Measurements from ENCODE around the gene NCKAP5.

Gene NCKAP5

DNA sequence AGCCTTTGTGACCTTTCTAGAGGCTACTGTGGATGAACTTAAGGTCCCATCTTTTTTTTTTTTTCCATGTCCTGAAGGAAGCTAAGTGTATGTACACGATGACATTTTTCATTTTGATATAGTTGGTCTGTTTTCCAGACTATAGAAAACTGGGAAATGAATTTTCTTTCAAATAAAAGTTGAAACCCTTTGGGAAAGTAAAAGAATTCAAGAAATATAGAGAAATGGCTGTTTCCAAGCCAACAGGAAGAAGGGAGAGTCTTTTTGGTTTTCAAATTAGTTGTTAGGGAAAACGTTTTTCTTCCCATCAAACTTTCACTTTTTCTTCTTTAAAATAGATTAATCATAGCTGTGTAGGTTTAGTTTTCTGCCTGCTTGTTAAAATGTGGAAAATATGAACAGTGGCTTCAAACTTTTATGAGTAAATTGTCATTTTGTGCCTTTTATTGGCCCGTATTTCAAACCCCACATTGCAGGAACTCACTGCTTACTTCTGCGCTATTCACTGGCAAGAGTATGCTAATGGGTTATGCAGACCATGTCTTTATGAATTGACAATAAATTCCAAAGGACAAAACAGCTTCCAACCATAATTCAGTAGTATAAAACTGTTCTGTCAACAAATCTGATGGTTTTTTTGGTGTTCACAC, 870.6 kb downstream of the NCKAP5 start:
- TF ChIP-seq, protein P1, sequence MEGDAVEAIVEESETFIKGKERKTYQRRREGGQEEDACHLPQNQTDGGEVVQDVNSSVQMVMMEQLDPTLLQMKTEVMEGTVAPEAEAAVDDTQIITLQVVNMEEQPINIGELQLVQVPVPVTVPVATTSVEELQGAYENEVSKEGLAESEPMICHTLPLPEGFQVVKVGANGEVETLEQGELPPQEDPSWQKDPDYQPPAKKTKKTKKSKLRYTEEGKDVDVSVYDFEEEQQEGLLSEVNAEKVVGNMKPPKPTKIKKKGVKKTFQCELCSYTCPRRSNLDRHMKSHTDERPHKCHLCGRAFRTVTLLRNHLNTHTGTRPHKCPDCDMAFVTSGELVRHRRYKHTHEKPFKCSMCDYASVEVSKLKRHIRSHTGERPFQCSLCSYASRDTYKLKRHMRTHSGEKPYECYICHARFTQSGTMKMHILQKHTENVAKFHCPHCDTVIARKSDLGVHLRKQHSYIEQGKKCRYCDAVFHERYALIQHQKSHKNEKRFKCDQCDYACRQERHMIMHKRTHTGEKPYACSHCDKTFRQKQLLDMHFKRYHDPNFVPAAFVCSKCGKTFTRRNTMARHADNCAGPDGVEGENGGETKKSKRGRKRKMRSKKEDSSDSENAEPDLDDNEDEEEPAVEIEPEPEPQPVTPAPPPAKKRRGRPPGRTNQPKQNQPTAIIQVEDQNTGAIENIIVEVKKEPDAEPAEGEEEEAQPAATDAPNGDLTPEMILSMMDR (IDR thresholded peaks at IDR 0.05) = no peak
- H3K9me3 ChIP-seq = no peaks in the 10 kb centered on the region
- H3K4me1 ChIP-seq (ENCODE audit: control insufficient read depth in 1 of 2, insufficient read depth in 1 of 2, low read depth in 1 of 2, low read length in 1 of 2) = no peaks in the 10 kb centered on the region
- H3K36me3 ChIP-seq = no peaks in the 10 kb centered on the region
- H3K27me3 ChIP-seq = no peaks in the 10 kb centered on the region
- H3K4me3 ChIP-seq (ENCODE audit: low read depth in 1 of 2, low read length in 1 of 2) = no peak overlapping the region
- H3K27ac ChIP-seq = no peak overlapping the region

DNA sequence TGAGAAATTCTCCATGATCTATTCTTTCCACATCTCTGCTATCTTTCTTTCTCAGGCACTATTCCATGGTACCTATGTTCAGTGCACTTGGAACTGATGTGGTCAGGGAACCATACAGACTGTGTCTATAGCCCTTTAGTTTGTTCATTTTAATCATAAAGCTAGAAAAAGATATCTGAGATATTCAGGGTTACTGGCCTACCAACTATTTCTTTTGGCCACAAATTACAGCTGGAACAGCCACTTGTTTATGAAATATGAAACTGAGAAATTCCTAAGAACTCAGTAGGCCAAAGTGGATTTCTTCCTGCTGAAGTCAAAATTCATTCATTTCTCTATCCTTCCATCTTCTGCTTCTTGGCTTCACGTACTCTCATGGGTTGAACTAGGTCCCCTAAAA, 875.4 kb downstream of the NCKAP5 start:
- TF ChIP-seq, protein P1 (IDR thresholded peaks at IDR 0.05) = no peak
- no peaks in the 10 kb centered on the region for H3K27me3 ChIP-seq
- H3K4me3 ChIP-seq (ENCODE audit: low read depth in 1 of 2, low read length in 1 of 2) = no peak overlapping the region
- no peak overlapping the region for H3K27ac ChIP-seq
- no peaks in the 10 kb centered on the region for H3K4me1 ChIP-seq (ENCODE audit: control insufficient read depth in 1 of 2, insufficient read depth in 1 of 2, low read depth in 1 of 2, low read length in 1 of 2)
- no peaks in the 10 kb centered on the region for H3K9me3 ChIP-seq
- H3K36me3 ChIP-seq = no peaks in the 10 kb centered on the region

DNA sequence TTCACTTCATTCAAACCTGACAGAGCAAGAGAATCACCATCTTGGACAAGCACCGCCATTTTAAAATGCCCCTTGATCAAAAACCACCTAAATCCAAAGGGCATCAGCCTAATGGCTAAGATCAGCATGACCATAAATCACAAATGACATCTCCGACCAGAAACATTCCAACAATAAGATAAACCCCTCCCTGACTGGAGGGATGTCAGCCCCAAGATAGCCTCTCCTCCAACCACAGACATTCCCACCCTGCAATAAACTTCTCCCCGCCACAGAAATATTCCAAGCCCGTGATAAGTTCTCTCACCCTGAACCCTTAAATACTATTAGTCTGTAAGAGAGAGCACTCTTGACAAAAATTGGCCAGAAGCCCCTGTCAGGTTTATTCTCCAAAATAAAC, 876.7 kb downstream of the NCKAP5 start:
- Histone ChIP-seq H3K27ac (no peak overlapping the region), H3K9me3 (no peaks in the 10 kb centered on the region), H3K4me1 (ENCODE audit: control insufficient read depth in 1 of 2, insufficient read depth in 1 of 2, low read depth in 1 of 2, low read length in 1 of 2) (no peaks in the 10 kb centered on the region), H3K4me3 (ENCODE audit: low read depth in 1 of 2, low read length in 1 of 2) (no peak overlapping the region), H3K27me3 (no peaks in the 10 kb centered on the region), H3K36me3 (no peaks in the 10 kb centered on the region)
- TF ChIP-seq, protein P1 (IDR thresholded peaks at IDR 0.05) = no peak

DNA sequence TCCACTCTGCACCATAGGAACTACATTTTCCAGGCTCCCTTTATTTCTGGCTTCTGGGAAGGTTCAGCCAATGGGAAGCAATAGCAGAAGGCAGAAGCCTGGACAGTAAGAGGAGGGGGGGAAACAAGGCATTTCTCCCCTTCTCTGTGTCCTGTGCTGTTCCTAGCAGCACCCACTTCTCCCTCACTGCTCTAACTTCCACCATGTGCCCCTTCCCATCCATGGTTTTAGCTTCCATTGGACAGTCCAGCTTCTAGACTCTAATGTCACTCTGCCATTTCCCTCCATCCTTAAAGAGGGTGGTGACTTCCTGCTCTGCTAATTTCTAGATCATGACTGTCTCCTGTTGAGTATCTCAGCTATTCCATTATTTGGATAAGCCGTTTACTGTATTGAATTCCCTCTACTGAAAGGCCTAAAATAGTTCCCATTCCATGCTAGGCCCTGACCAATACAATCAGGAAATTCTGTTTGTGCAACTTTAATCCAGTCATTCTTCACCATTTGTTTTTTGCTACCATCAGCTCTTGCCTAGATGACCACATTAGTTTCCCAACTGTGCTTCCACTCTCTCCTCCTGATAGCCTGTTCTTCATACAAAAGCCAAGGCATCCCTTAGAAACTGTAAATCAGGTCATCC, 877.5 kb downstream of the NCKAP5 start:
- Histone ChIP-seq H3K4me1 (ENCODE audit: control insufficient read depth in 1 of 2, insufficient read depth in 1 of 2, low read depth in 1 of 2, low read length in 1 of 2) (no peaks in the 10 kb centered on the region), H3K27me3 (no peaks in the 10 kb centered on the region), H3K4me3 (ENCODE audit: low read depth in 1 of 2, low read length in 1 of 2) (no peak overlapping the region), H3K9me3 (no peaks in the 10 kb centered on the region), H3K36me3 (no peaks in the 10 kb centered on the region), H3K27ac (no peak overlapping the region)
- TF ChIP-seq, protein P1 (IDR thresholded peaks at IDR 0.05) = no peak

DNA sequence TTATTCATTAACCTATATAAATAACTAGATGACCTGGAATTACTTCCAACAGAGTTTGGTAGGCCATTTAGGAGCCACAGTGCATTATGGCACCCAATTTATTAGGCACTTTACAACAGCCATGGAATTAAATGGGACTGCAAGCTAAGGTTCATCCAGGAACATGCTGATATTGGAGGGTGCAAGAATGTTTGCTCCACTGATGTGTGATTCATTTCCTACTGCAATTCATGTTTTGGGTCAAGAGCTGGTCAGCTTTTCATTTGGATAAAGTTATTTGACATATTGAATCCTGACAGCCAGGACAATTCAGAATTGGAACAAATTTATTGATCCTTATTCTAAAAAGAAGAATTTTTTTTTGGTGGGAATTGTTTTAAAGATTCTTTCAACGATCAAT, 886.5 kb downstream of the NCKAP5 start:
- Histone ChIP-seq H3K4me1 (ENCODE audit: control insufficient read depth in 1 of 2, insufficient read depth in 1 of 2, low read depth in 1 of 2, low read length in 1 of 2) (no peaks in the 10 kb centered on the region), H3K27me3 (peaks cover 9% of the 10 kb centered on the region), H3K4me3 (ENCODE audit: low read depth in 1 of 2, low read length in 1 of 2) (no peak overlapping the region), H3K36me3 (no peaks in the 10 kb centered on the region), H3K27ac (no peak overlapping the region), H3K9me3 (no peaks in the 10 kb centered on the region)
- TF ChIP-seq, protein P1 (IDR thresholded peaks at IDR 0.05) = no peak
